Prostate gland (tissue), 2 donors: Measurements from ENCODE around the gene CYBA. TPM values are rescaled to one million over a fixed set of nuclear protein-coding genes. Genes with fewer than 3 reads are reported as not detected.

Source experiments
- DNase-seq: peaks from one replicate; pipeline ENCODE4 v3.0.0-alpha.2; 2019; ENCODE audit warnings: low spot score
- H3K27ac ChIP-seq, 2 donors: fragments of 200-600 bp; sonication (generic); 2 replicates each; pipeline ENCODE4 v1.5.1; 2017 to 2019
- H3K27me3 ChIP-seq: fragments of 200-600 bp; sonication (generic); replicated peaks from 2 replicates; pipeline ENCODE4 v1.5.1; 2019; ENCODE audit not compliant: insufficient read depth
- H3K36me3 ChIP-seq, 2 donors: fragments of 200-600 bp; sonication (generic); 1 replicate in 1 of 2; 2 replicates in 1 of 2; pipeline versions ENCODE4 v1.5.1 to v1.8.1; 2017 to 2019
- H3K4me1 ChIP-seq: fragments of 200-600 bp; sonication (generic); replicated peaks from 2 replicates; pipeline ENCODE4 v1.5.1; 2019
- H3K4me3 ChIP-seq, 2 donors: fragments of 200-600 bp; sonication (generic); 2 replicates each; pipeline ENCODE4 v1.5.1; 2017 to 2019
- H3K9me3 ChIP-seq: fragments of 200-600 bp; sonication (generic); 2 replicates; pipeline ENCODE4 v1.5.1; 2017
- POLR2A ChIP-seq: fragments of 450-650 bp; IDR thresholded peaks from one replicate; pipeline ENCODE4 v1.6.1; 2016; ENCODE audit warnings: antibody characterized with exemption, mild to moderate bottlenecking
- POLR2AphosphoS5 ChIP-seq: sonication (generic); formaldehyde crosslinking; IDR thresholded peaks from one replicate; pipeline ENCODE4 v1.6.1; 2017; ENCODE audit warnings: antibody characterized with exemption
- WGBS: methylation state at CpG from one replicate; pipeline ENCODE4 v1.1.5; 2018; 5-methylcytosine and 5-hydroxymethylcytosine counted together
- intact Hi-C: fragments of 100-400 bp; cut with DNase I; formaldehyde crosslinking; loops from one replicate; pipeline ENCODE4 v1.14.2; 2022
- total RNA-seq, 2 donors: library from RNA; depleted of rRNA; stranded (reverse); fragments of >200 nt; gene quantifications; one replicate each; pipeline ENCODE4 v1.1.0, GENCODE V29; 2016
- TF ChIP-seq, protein P1 (sequence below), 4 experiments: fragments of 200-600 bp in 2 of 4; fragments of 450-650 bp in 2 of 4; sonication (generic) in 2 of 4; IDR thresholded peaks; 1 replicate in 3 of 4; 2 replicates in 1 of 4; pipeline ENCODE4 v1.5.1; 2016 to 2019; ENCODE audit warnings: antibody characterized with exemption in 4 of 4, mild to moderate bottlenecking in 2 of 4, moderate library complexity in 2 of 4

Gene CYBA
- total RNA-seq, 2 donors from 2014 or later, result 86.0 to 155 TPM

DNA sequence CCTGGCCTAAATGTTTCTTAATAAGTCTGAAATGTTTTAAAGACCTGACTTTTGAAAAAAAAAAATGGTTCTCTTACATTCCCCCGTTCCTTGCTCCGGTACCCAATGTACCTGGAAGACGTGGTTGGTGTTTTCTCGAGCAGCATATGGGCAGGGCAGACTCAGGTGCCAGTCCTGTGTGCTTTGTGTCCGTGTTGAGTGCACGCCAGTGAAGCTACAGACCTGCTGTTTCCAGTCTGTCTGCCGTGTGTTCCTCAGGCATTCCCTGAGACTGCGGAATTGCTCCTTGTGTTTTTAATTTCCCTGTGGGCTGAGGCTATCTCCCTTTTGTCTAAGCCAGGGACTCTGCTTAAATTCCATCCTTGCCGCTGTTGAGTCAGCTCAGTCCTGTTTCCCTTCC is 24.2 kb downstream of the CYBA start:
- no peak overlapping the region for H3K27ac ChIP-seq
- DNase-seq, result no peak
- H3K27me3 ChIP-seq, result no peaks in the 10 kb centered on the region
- WGBS, result 89% methylated on average over 9 of the region's 9 CpGs
- H3K4me1 ChIP-seq, result no peaks in the 10 kb centered on the region
- intact Hi-C loops, result no loop called here
- no peaks in the 10 kb centered on the region for H3K9me3 ChIP-seq
- peaks cover 31 to 37% of the 10 kb centered on the region in 2 donors for H3K36me3 ChIP-seq
- no peak overlapping the region for H3K4me3 ChIP-seq
- TF ChIP-seq, protein P1, sequence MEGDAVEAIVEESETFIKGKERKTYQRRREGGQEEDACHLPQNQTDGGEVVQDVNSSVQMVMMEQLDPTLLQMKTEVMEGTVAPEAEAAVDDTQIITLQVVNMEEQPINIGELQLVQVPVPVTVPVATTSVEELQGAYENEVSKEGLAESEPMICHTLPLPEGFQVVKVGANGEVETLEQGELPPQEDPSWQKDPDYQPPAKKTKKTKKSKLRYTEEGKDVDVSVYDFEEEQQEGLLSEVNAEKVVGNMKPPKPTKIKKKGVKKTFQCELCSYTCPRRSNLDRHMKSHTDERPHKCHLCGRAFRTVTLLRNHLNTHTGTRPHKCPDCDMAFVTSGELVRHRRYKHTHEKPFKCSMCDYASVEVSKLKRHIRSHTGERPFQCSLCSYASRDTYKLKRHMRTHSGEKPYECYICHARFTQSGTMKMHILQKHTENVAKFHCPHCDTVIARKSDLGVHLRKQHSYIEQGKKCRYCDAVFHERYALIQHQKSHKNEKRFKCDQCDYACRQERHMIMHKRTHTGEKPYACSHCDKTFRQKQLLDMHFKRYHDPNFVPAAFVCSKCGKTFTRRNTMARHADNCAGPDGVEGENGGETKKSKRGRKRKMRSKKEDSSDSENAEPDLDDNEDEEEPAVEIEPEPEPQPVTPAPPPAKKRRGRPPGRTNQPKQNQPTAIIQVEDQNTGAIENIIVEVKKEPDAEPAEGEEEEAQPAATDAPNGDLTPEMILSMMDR (IDR thresholded peaks at IDR 0.05), result no peak
- TF ChIP-seq POLR2A, result no peak
- TF ChIP-seq POLR2AphosphoS5, result no peak

- WGBS, result 76% methylated on average over 17 of the region's 17 CpGs
Observed at GRCh38 chr16:88624977-88625576, 25.8 kb downstream of the CYBA start.

GRCh38 chr16:88624481-88624880 is 26.4 kb downstream of the CYBA start:
- H3K36me3 ChIP-seq, result peaks cover 22 to 31% of the 10 kb centered on the region in 2 donors
- WGBS, result 85% methylated on average over 11 of the region's 18 CpGs

More at GRCh38 chr16:88624977-88625576, 25.8 kb downstream of the CYBA start:
- intact Hi-C loops, result no loop called here
- no peak for DNase-seq
- Histone ChIP-seq H3K27me3 (no peaks in the 10 kb centered on the region), H3K27ac (no peak overlapping the region), H3K9me3 (no peaks in the 10 kb centered on the region), H3K36me3 (peaks cover 27 to 31% of the 10 kb centered on the region in 2 donors), H3K4me3 (no peak overlapping the region), H3K4me1 (no peaks in the 10 kb centered on the region)
- TF ChIP-seq, protein P1 (IDR thresholded peaks at IDR 0.05), result no peak
- no peak for TF ChIP-seq POLR2A
- TF ChIP-seq POLR2AphosphoS5, result no peak

DNA sequence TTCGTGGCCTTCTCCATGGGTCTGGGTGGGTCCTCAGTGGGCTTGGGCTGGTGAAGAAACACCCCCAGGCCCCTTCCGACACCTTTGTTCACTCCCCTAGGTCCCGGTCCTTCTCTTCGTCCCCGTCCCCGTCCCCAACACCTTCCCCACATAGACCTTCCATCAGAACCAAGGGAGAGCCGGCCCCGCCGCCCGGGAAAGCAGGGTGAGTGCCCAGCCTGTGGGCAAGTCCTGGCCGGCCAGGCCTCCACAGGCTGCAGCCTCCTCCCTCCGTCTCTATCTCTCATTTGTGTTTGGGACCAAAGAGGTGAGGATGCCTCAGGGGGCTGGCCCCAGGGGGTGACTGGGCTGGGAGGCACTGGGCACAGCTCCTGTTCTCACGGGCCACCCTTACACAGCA is 27.0 kb downstream of the CYBA start:
- Histone ChIP-seq H3K4me3 (no peak overlapping the region), H3K27ac (no peak overlapping the region), H3K9me3 (no peaks in the 10 kb centered on the region), H3K36me3 (peaks cover 22 to 31% of the 10 kb centered on the region in 2 donors), H3K27me3 (no peaks in the 10 kb centered on the region), H3K4me1 (no peaks in the 10 kb centered on the region)
- TF ChIP-seq, protein P1 (IDR thresholded peaks at IDR 0.05), result no peak
- no peak for TF ChIP-seq POLR2A
- TF ChIP-seq POLR2AphosphoS5, result no peak
- 93% methylated on average over 13 of the region's 13 CpGs for WGBS
- intact Hi-C loops, result no loop called here
- DNase-seq, result no peak

More at GRCh38 chr16:88624481-88624880, 26.4 kb downstream of the CYBA start:
- intact Hi-C loops, result no loop called here
- Histone ChIP-seq H3K27ac (no peak overlapping the region), H3K4me3 (no peak overlapping the region), H3K4me1 (no peaks in the 10 kb centered on the region), H3K27me3 (no peaks in the 10 kb centered on the region), H3K9me3 (no peaks in the 10 kb centered on the region)
- DNase-seq, result no peak
- TF ChIP-seq POLR2A, result no peak
- no peak for TF ChIP-seq POLR2AphosphoS5
- TF ChIP-seq, protein P1 (IDR thresholded peaks at IDR 0.05), result no peak

- Histone ChIP-seq H3K27ac (no peak overlapping the region), H3K4me1 (no peaks in the 10 kb centered on the region), H3K36me3 (peaks cover 22 to 31% of the 10 kb centered on the region in 2 donors), H3K9me3 (no peaks in the 10 kb centered on the region), H3K4me3 (no peak overlapping the region), H3K27me3 (no peaks in the 10 kb centered on the region)
- WGBS, result 93% methylated on average over 29 of the region's 29 CpGs
- no peak for DNase-seq
- TF ChIP-seq POLR2AphosphoS5, result no peak
- no peak for TF ChIP-seq POLR2A
- TF ChIP-seq, protein P1 (IDR thresholded peaks at IDR 0.05), result no peak
- intact Hi-C loops, result no loop called here
Observed at GRCh38 chr16:88622866-88623265, 28.0 kb downstream of the CYBA start.
